Psoas muscle (tissue), 8 donors: ENCODE data around the gene LRRC28. TPM values are rescaled to one million over a fixed set of nuclear protein-coding genes. Genes with fewer than 3 reads are reported as not detected.

Source experiments
- ATAC-seq, 4 donors: fragments of 200-7000 bp; cut with Tn5 transposase; one replicate each; pipeline ENCODE4 v1.9.1; 2020; ENCODE audit warnings: moderate library complexity in 3 of 4, mild to moderate bottlenecking in 2 of 4
- DNase-seq, 2 donors: peaks; one replicate each; pipeline ENCODE4 v3.0.0-alpha.2; 2020
- H3K27ac ChIP-seq: fragments of 200-600 bp; one replicate; pipeline ENCODE4 v1.8.0; 2022
- H3K27me3 ChIP-seq, 3 donors: fragments of 200-600 bp in 1 of 3; one replicate each; pipeline versions ENCODE4 v1.6.1 to v1.8.0; 2013 to 2022; ENCODE audit warnings: low read length in 2 of 3, mild to moderate bottlenecking in 2 of 3, moderate library complexity in 1 of 3; ENCODE audit not compliant: insufficient read depth in 3 of 3
- H3K36me3 ChIP-seq, 2 donors: fragments of 200-600 bp in 1 of 2; one replicate each; pipeline versions ENCODE4 v1.6.1 to v1.8.0; 2013 to 2022; ENCODE audit warnings: low read depth in 1 of 2, mild to moderate bottlenecking in 1 of 2, moderate library complexity in 1 of 2; ENCODE audit not compliant: insufficient read depth in 1 of 2
- H3K4me1 ChIP-seq: fragments of 200-600 bp; one replicate; pipeline ENCODE4 v1.8.0; 2022
- H3K4me3 ChIP-seq: fragments of 200-600 bp; one replicate; pipeline ENCODE4 v1.8.0; 2022; ENCODE audit warnings: mild to moderate bottlenecking
- H3K9me3 ChIP-seq: fragments of 200-600 bp; one replicate; pipeline ENCODE4 v1.8.0; 2022
- whole genome bisulfite sequencing, 3 donors: extraction: QIAGEN DNeasy Blood & Tissue Kit; methylation state at CpG; one replicate each; pipeline versions ENCODE4 v1.1.6 to v1.1.7; 2013; 5-methylcytosine and 5-hydroxymethylcytosine counted together
- intact Hi-C, 2 donors: fragments of 100-400 bp; cut with DNase I; formaldehyde crosslinking; loops; one replicate each; pipeline versions ENCODE4 v1.11.0 to v1.14.2; 2022
- polyA plus RNA-seq, 3 donors: library from polyadenylated mRNA; stranded (reverse); fragments of 200-250 nt; gene quantifications; one replicate each; pipeline ENCODE4 v1.2.3, GENCODE V29; 2013
- total RNA-seq, 4 donors: library from RNA; stranded (reverse); fragmentation: NEBNext Ultra II Directional in 2 of 4; extraction: Animal tissue kit (Norgen Biotek cat#: 25700) in 2 of 4; gene quantifications; one replicate each; pipeline versions ENCODE4 v1.2.1 to v1.2.4, GENCODE V29; 2021 to 2023
- TF ChIP-seq, protein P1 (sequence below): fragments of 200-600 bp; IDR thresholded peaks from one replicate; pipeline ENCODE4 v1.8.0; 2022; ENCODE audit warnings: antibody characterized with exemption
- donor health status: healthy with polysubstance abuse.
- donor health status: DM: no; HTN: no; CAD: no; lungs with moderate emphysema.
- donor health status: Bipolar disorder and iron deficiency.
- donor health status: healthy.
- donor health status: DM: yes; HTN: yes; CAD: no.
- donor health status: DM: no; HTN: no; CAD: no.
- donor health status: DM: no; HTN: no; CAD: no.
- donor health status: DM: yes; HTN: yes; CAD: no.

LRRC28 gene
- total and polyA plus RNA-seq, 7 donors: 8.4 to 31.2 (median 21.0) TPM

- Histone ChIP-seq H3K4me1 (peaks cover 36% of the 10 kb centered on the region), H3K27ac (peak overlapping the region; percentile 25), H3K4me3 (no peak overlapping the region), H3K36me3 (no peaks in the 10 kb centered on the region), H3K9me3 (no peaks in the 10 kb centered on the region), H3K27me3 (no peaks in the 10 kb centered on the region)
- WGBS, 3 donors: 73 to 76% (median 74%) methylated on average over 24 of the region's 24 CpGs
- TF ChIP-seq, protein P1, sequence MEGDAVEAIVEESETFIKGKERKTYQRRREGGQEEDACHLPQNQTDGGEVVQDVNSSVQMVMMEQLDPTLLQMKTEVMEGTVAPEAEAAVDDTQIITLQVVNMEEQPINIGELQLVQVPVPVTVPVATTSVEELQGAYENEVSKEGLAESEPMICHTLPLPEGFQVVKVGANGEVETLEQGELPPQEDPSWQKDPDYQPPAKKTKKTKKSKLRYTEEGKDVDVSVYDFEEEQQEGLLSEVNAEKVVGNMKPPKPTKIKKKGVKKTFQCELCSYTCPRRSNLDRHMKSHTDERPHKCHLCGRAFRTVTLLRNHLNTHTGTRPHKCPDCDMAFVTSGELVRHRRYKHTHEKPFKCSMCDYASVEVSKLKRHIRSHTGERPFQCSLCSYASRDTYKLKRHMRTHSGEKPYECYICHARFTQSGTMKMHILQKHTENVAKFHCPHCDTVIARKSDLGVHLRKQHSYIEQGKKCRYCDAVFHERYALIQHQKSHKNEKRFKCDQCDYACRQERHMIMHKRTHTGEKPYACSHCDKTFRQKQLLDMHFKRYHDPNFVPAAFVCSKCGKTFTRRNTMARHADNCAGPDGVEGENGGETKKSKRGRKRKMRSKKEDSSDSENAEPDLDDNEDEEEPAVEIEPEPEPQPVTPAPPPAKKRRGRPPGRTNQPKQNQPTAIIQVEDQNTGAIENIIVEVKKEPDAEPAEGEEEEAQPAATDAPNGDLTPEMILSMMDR: no peak
- DNase-seq (peak in 1 of 2 donors; percentile 45), ATAC-seq (no peak)
- intact Hi-C loops: no loop called here
Observed at GRCh38 chr15:99438691-99439523, 187.6 kb downstream of the LRRC28 start.

GRCh38 chr15:99439524-99439835 is 188.2 kb downstream of the LRRC28 start:
- H3K36me3 ChIP-seq: no peaks in the 10 kb centered on the region
- peak in 1 of 2 donors; percentile 12 for DNase-seq
- ATAC-seq: no peak
- no peak overlapping the region for H3K27ac ChIP-seq
- H3K9me3 ChIP-seq: no peaks in the 10 kb centered on the region
- H3K4me1 ChIP-seq: peaks cover 41% of the 10 kb centered on the region
- H3K27me3 ChIP-seq: no peaks in the 10 kb centered on the region
- intact Hi-C loops: no loop called here
- 95 to 98% (median 96%) methylated on average over 9 of the region's 9 CpGs for WGBS, 3 donors
- TF ChIP-seq, protein P1: no peak
- H3K4me3 ChIP-seq: no peak overlapping the region

GRCh38 chr15:99440029-99440428 is 188.7 kb downstream of the LRRC28 start:
- Histone ChIP-seq H3K27ac (no peak overlapping the region), H3K27me3 (no peaks in the 10 kb centered on the region), H3K9me3 (no peaks in the 10 kb centered on the region), H3K36me3 (no peaks in the 10 kb centered on the region), H3K4me1 (peaks cover 41% of the 10 kb centered on the region), H3K4me3 (no peak overlapping the region)
- 81 to 88% (median 84%) methylated on average over 9 of the region's 9 CpGs for WGBS, 3 donors
- intact Hi-C loops: loop anchor here (5.0 to 10.0 kb wide), 2 partner anchors 125 to 127 kb away; partner anchors contain the start of gene MEF2A (in 2 of the 2)
- TF ChIP-seq, protein P1: no peak
- ATAC-seq (no peak), DNase-seq (no peak)

Other genes with a start within 250 kb of the LRRC28 start
- gene PGPEP1L, start 243.7 kb upstream of the LRRC28 start, total RNA-seq: 1 to 10 TPM; 4.6 to 8.5 (median 6.7) TPM
- 10 to 100 TPM in 2 of 3 donors, 1 to 10 TPM in 1; 3.8 to 16.9 (median 12.4) TPM for gene PGPEP1L, start 243.7 kb upstream of the LRRC28 start, polyA plus RNA-seq
- gene SYNM, start 146.4 kb upstream of the LRRC28 start, total RNA-seq: 100 to 1,000 TPM; 288 to 380 (median 349) TPM
- gene SYNM, start 146.4 kb upstream of the LRRC28 start, polyA plus RNA-seq: 100 to 1,000 TPM in 2 of 3 donors, 10 to 100 TPM in 1; 77.5 to 291 (median 121) TPM
- gene TTC23, start 1.9 kb upstream of the LRRC28 start, total RNA-seq: 10 to 100 TPM in 1 of 4 donors, 1 to 10 TPM in 3; 6.7 to 11.2 (median 8.9) TPM
- gene TTC23, start 1.9 kb upstream of the LRRC28 start, polyA plus RNA-seq: 1 to 10 TPM; 2.1 to 7.8 (median 3.4) TPM